ENCODE measurements around the gene CGRRF1.

Gene CGRRF1

DNA sequence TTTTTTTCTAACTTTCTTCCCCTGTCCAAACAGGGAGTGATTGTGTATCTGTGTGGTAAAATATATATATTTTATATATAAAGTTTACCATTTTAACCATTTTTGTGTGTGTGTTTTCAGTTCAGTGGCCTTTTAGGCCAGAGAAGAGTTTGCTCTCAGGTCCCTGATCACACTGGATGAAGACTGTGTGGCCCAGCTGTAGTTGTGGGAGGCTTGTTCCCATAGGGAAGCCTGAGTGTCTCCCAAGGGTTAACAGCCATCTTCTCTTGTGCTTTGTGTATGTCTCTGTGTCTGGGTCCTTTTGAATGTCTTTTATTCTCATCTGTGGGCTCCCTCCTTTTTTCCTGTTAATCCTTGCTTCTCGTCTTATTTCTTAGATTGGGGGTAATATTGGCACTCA is 23.4 kb downstream of the CGRRF1 start:
- TF ChIP-seq, protein P1, sequence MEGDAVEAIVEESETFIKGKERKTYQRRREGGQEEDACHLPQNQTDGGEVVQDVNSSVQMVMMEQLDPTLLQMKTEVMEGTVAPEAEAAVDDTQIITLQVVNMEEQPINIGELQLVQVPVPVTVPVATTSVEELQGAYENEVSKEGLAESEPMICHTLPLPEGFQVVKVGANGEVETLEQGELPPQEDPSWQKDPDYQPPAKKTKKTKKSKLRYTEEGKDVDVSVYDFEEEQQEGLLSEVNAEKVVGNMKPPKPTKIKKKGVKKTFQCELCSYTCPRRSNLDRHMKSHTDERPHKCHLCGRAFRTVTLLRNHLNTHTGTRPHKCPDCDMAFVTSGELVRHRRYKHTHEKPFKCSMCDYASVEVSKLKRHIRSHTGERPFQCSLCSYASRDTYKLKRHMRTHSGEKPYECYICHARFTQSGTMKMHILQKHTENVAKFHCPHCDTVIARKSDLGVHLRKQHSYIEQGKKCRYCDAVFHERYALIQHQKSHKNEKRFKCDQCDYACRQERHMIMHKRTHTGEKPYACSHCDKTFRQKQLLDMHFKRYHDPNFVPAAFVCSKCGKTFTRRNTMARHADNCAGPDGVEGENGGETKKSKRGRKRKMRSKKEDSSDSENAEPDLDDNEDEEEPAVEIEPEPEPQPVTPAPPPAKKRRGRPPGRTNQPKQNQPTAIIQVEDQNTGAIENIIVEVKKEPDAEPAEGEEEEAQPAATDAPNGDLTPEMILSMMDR (IDR thresholded peaks at IDR 0.05; ENCODE audit: extremely low read depth, insufficient read depth, missing control alignments) = no peak
- DNase-seq (ENCODE audit: low spot score) = no peak
- in situ Hi-C loops (cut with MboI; ENCODE audit: low pct_unique_long_range_greater_than_20kb, low sequenced_read_pairs, unreplicated experiment) = no loop called here

- DNase-seq (ENCODE audit: low spot score) = no peak
- TF ChIP-seq, protein P1 (IDR thresholded peaks at IDR 0.05; ENCODE audit: extremely low read depth, insufficient read depth, missing control alignments) = no peak
- in situ Hi-C loops (cut with MboI; ENCODE audit: low pct_unique_long_range_greater_than_20kb, low sequenced_read_pairs, unreplicated experiment) = no loop called here
These were observed 25.4 kb downstream of the CGRRF1 start for GRCh38 chr14:54535126-54535525.

DNA sequence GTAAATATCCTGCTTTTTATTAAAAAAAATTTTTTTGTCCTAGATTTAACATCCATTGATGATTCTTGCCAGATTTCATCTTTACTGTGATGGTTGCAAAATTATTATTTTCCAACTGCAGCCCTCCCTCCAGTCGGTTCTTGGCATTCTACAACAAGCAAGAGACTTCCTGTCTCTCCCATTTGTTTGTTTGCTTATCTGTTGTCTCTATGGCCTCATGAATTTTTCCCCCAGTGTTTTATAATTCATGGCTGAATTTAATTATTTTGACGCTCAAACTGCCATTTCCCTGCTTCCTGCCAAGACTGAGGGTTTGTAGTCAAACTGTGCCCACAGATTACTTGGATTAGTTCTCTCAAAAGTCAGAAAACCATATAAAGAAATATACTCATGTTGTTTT is 25.9 kb downstream of the CGRRF1 start:
- no peak for DNase-seq (ENCODE audit: low spot score)
- TF ChIP-seq, protein P1 (IDR thresholded peaks at IDR 0.05; ENCODE audit: extremely low read depth, insufficient read depth, missing control alignments) = no peak
- in situ Hi-C loops (cut with MboI; ENCODE audit: low pct_unique_long_range_greater_than_20kb, low sequenced_read_pairs, unreplicated experiment) = no loop called here

DNA sequence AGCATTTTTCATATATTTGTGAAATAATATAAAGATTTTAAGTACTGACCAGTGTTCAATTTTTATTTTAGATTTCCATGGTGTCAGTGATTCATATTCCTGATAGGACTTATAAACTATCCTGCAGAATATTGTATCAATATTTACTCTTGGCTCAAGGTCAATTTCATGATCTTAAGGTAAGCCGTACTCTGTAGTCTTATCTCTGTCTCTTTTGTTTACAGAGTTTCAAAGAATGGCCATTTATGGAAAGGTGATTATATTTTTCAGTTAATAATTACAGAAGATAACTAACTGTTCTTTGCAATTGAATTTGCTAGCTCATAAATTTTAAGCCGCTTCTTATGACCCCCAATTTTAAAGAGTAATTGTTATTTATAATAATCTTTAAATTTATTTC is 27.9 kb downstream of the CGRRF1 start:
- in situ Hi-C loops (cut with MboI; ENCODE audit: low pct_unique_long_range_greater_than_20kb, low sequenced_read_pairs, unreplicated experiment) = no loop called here
- no peak for DNase-seq (ENCODE audit: low spot score)
- TF ChIP-seq, protein P1 (IDR thresholded peaks at IDR 0.05; ENCODE audit: extremely low read depth, insufficient read depth, missing control alignments) = no peak

GRCh38 chr14:54538055-54538454 is 28.3 kb downstream of the CGRRF1 start:
- TF ChIP-seq, protein P1 (IDR thresholded peaks at IDR 0.05; ENCODE audit: extremely low read depth, insufficient read depth, missing control alignments) = no peak
- in situ Hi-C loops (cut with MboI; ENCODE audit: low pct_unique_long_range_greater_than_20kb, low sequenced_read_pairs, unreplicated experiment) = no loop called here
- no peak for DNase-seq (ENCODE audit: low spot score)

DNA sequence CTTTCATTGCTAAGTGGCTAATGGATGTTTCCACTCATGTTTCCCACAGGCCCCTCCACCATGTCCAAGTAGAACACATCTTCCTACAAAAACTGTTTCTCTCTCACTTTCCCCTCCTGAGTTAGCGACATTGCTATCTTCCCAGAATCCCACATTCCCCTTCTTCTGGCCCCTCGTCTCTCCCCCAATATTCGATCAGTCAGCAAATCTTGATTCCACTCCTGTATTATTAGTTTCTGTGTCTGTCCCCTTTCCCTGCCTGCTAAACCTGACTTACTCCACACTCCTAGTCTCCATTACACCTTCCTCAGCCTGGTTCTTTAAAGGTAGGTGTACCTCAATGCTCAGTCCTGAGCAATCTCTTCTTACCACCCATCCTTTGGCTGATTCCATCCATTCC is 37.9 kb downstream of the CGRRF1 start:
- in situ Hi-C loops (cut with MboI; ENCODE audit: low pct_unique_long_range_greater_than_20kb, low sequenced_read_pairs, unreplicated experiment) = no loop called here
- TF ChIP-seq, protein P1 (IDR thresholded peaks at IDR 0.05; ENCODE audit: extremely low read depth, insufficient read depth, missing control alignments) = no peak
- DNase-seq (ENCODE audit: low spot score) = no peak

GRCh38 chr14:54548491-54548890 is 38.8 kb downstream of the CGRRF1 start:
- no peak for DNase-seq (ENCODE audit: low spot score)
- in situ Hi-C loops (cut with MboI; ENCODE audit: low pct_unique_long_range_greater_than_20kb, low sequenced_read_pairs, unreplicated experiment) = no loop called here

More at GRCh38 chr14:54548491-54548890, 38.8 kb downstream of the CGRRF1 start:
- TF ChIP-seq, protein P1 (IDR thresholded peaks at IDR 0.05; ENCODE audit: extremely low read depth, insufficient read depth, missing control alignments) = no peak
